Measurements from ENCODE around the gene ARHGEF11.

DNA sequence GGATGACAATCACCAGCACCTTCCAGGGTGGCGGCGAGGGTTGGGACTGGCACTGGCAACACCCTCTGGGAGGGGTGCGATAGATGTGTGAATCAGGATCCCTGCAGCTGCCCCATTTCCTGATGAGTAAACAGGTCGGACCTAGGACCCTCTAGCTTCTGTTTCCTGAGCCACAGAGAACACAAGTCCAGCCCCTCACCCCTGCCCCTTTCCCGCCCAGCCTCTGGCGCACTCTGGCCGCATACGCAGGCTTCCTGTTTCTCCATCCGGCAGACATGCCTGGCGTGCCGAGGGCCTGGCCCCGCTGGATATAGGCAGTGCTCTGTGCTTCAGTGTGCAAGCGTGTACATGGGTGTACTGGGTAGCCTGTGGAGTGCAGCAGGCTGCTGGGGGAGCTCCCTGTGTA lies 147.4 kb downstream of the ARHGEF11 start:
- TF ChIP-seq POLR2AphosphoS5 (IDR thresholded peaks at IDR 0.05; ENCODE audit: borderline replicate concordance, low read depth, low read length) (no peak), FOXP2 (optimal IDR thresholded peaks at IDR 0.05; ENCODE audit: control extremely low read depth, extremely low read length, insufficient read depth) (no peak), EZH2 (IDR thresholded peaks at IDR 0.05) (no peak)
